MM.1S (cell line): Measurements from ENCODE around the gene MACROD2.

Experiments
- DNase-seq: peaks from one replicate; pipeline ENCODE4 v3.0.0-alpha.2; 2015
- H2AFZ ChIP-seq: fragments of 300-600 bp; sonication (generic); 2 replicates; pipeline ENCODE4 v1.6.0; 2016; ENCODE audit warnings: antibody characterized with exemption, low read length
- H3F3A ChIP-seq: fragments of 300-600 bp; sonication (generic); 2 replicates; pipeline ENCODE4 v1.6.1; 2016; ENCODE audit warnings: mild to moderate bottlenecking, antibody characterized with exemption, low read length, moderate library complexity, mixed read lengths; ENCODE audit not compliant: insufficient read depth
- H3K27ac ChIP-seq: fragments of 300-600 bp; sonication (generic); 2 replicates; pipeline ENCODE4 v1.5.1; 2016; ENCODE audit warnings: mild to moderate bottlenecking, low read length
- H3K27me3 ChIP-seq: fragments of 300-600 bp; sonication (generic); replicated peaks from 2 replicates; pipeline ENCODE4 v1.6.0; 2016; ENCODE audit warnings: low read length; ENCODE audit not compliant: insufficient read depth
- H3K36me3 ChIP-seq: fragments of 300-600 bp; sonication (generic); replicated peaks from 2 replicates; pipeline ENCODE4 v1.6.1; 2016; ENCODE audit warnings: mild to moderate bottlenecking, low read length, mixed read lengths; ENCODE audit not compliant: insufficient read depth
- H3K4me1 ChIP-seq: fragments of 300-600 bp; sonication (generic); 2 replicates; pipeline ENCODE4 v1.6.1; 2016; ENCODE audit warnings: low read length, mixed read lengths
- H3K4me2 ChIP-seq: fragments of 300-600 bp; sonication (generic); 2 replicates; pipeline ENCODE4 v1.6.0; 2016; ENCODE audit warnings: low read depth, low read length
- H3K4me3 ChIP-seq: fragments of 300-600 bp; sonication (generic); 2 replicates; pipeline ENCODE4 v1.5.1; 2016; ENCODE audit warnings: low read length, mixed read lengths
- H3K79me2 ChIP-seq: fragments of 300-600 bp; sonication (generic); 2 replicates; pipeline ENCODE4 v1.6.1; 2016; ENCODE audit warnings: mixed run types, low read length, mixed read lengths
- H3K9ac ChIP-seq: fragments of 300-600 bp; sonication (generic); 2 replicates; pipeline ENCODE4 v1.6.1; 2016; ENCODE audit warnings: low read length, mixed read lengths
- H3K9me2 ChIP-seq: fragments of 300-600 bp; sonication (generic); replicated peaks from 2 replicates; pipeline ENCODE4 v1.6.1; 2016; ENCODE audit warnings: mild to moderate bottlenecking, low read length, mixed read lengths; ENCODE audit not compliant: insufficient read depth
- H3K9me3 ChIP-seq: fragments of 300-600 bp; sonication (generic); replicated peaks from 2 replicates; pipeline ENCODE4 v1.6.1; 2016; ENCODE audit warnings: mild to moderate bottlenecking, low read length, mixed read lengths; ENCODE audit not compliant: insufficient read depth
- H4K20me1 ChIP-seq: fragments of 300-600 bp; sonication (generic); 2 replicates; pipeline ENCODE4 v1.6.1; 2016; ENCODE audit warnings: mild to moderate bottlenecking, low read length, moderate library complexity, mixed read lengths; ENCODE audit not compliant: insufficient read depth
- CTCF ChIP-seq: fragments of 300-600 bp; sonication (generic); IDR thresholded peaks from 2 replicates; pipeline ENCODE4 v1.5.1; 2016; ENCODE audit warnings: antibody characterized with exemption, low read length, mixed read lengths
- EZH2 ChIP-seq: fragments of 300-600 bp; sonication (generic); optimal IDR thresholded peaks from 2 replicates; pipeline ENCODE3; 2017; ENCODE audit warnings: low read depth, mild to moderate bottlenecking, antibody characterized with exemption, low read length, mixed read lengths
- EZH2phosphoT487 ChIP-seq: fragments of 300-600 bp; sonication (generic); IDR thresholded peaks from 2 replicates; pipeline ENCODE4 v1.6.1; 2018; ENCODE audit warnings: antibody characterized with exemption, low read length

Gene MACROD2

DNA sequence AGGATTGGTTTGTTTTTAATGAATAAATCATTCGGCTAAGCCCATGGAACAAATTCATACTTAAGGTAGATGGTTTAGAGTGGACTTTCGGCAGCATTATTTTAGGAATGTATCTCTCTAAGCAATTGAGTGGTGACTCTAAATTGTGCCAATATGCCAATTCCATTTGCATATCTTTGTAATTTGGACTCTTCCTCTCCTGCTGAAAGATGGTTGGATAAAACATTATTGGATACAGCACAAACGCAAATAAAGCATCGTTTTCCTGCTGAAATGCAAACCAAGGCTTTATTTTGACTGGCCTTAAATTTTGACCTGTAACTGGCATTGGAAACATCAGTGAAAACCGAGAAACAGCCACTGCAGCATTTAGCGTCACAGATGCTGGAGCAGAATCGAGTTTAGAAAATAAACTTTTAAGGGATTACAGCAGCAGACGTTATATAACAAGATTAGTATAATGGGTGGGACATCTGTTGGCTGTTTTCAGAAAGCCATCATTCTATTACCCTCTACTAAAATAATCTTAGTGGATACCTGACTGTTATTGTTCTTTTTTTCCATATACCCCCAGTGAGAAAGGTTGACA, 1852.0 kb downstream of the MACROD2 start:
- Histone ChIP-seq H3K4me3 (no peak overlapping the region), H3F3A (no peaks in the 10 kb centered on the region), H3K9ac (no peak overlapping the region), H3K4me1 (no peaks in the 10 kb centered on the region), H4K20me1 (no peaks in the 10 kb centered on the region), H3K9me3 (no peaks in the 10 kb centered on the region), H3K9me2 (no peaks in the 10 kb centered on the region), H2AFZ (no peak overlapping the region), H3K4me2 (no peak overlapping the region), H3K27ac (no peak overlapping the region), H3K36me3 (no peaks in the 10 kb centered on the region), H3K27me3 (no peaks in the 10 kb centered on the region), H3K79me2 (no peaks in the 10 kb centered on the region)
- DNase-seq, result no peak
- TF ChIP-seq EZH2 (no peak), CTCF (no peak)

DNA sequence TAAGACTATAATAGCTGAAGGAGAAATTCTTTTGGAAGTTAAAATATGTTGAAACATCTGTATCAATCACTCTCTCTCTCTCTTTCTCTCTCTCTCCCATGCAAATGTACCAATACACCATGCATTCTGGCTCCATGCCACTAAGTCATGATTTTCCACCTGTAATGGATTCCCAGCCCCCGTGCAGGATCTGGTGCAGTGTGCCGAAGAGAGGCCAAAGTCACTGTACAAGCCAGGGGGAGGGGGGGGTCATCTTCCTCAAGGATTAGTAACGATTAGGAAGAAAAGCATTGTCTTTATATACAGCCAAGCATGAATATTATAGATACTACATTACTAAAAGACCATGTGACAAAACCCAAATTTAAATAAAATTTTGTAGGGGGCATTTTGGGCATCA, 1852.8 kb downstream of the MACROD2 start:
- Histone ChIP-seq H3K36me3 (no peaks in the 10 kb centered on the region), H3K4me3 (no peak overlapping the region), H4K20me1 (no peaks in the 10 kb centered on the region), H3K79me2 (no peaks in the 10 kb centered on the region), H3K27me3 (no peaks in the 10 kb centered on the region), H2AFZ (no peak overlapping the region), H3K27ac (no peak overlapping the region), H3K9ac (no peak overlapping the region), H3K9me2 (no peaks in the 10 kb centered on the region), H3K4me2 (no peak overlapping the region), H3K4me1 (no peaks in the 10 kb centered on the region), H3F3A (no peaks in the 10 kb centered on the region), H3K9me3 (no peaks in the 10 kb centered on the region)
- DNase-seq, result no peak
- TF ChIP-seq EZH2phosphoT487 (no peak), EZH2 (no peak), CTCF (no peak)

GRCh38 chr20:15848995-15849610, 1853.8 kb downstream of the MACROD2 start:
- DNase-seq, result no peak
- H3F3A ChIP-seq, result no peaks in the 10 kb centered on the region
- no peak overlapping the region for H3K4me2 ChIP-seq
- H3K36me3 ChIP-seq, result no peaks in the 10 kb centered on the region
- H3K9ac ChIP-seq, result no peak overlapping the region
- no peak overlapping the region for H2AFZ ChIP-seq
- H3K4me1 ChIP-seq, result no peaks in the 10 kb centered on the region
- H3K27me3 ChIP-seq, result no peaks in the 10 kb centered on the region
- no peaks in the 10 kb centered on the region for H3K79me2 ChIP-seq
- no peaks in the 10 kb centered on the region for H3K9me3 ChIP-seq
- H4K20me1 ChIP-seq, result no peaks in the 10 kb centered on the region
- H3K9me2 ChIP-seq, result no peaks in the 10 kb centered on the region
- TF ChIP-seq EZH2 (no peak), EZH2phosphoT487 (no peak), CTCF (no peak)
- H3K27ac ChIP-seq, result no peak overlapping the region
- H3K4me3 ChIP-seq, result no peak overlapping the region
